ENCODE data around the gene KIZ.

Gene KIZ

GRCh38 chr20:21105429-21106170 lies 20.3 kb upstream of the KIZ start:
- DNase-seq (ENCODE audit: low read depth in 2 of 2) = no peak

GRCh38 chr20:21106171-21107017 lies 19.5 kb upstream of the KIZ start, which contains the start of gene LINC00237:
LINC00237 (minus strand) TSS chr20:21106358.
- no peak for DNase-seq (ENCODE audit: low read depth in 2 of 2)

- no peak for DNase-seq (ENCODE audit: low read depth in 2 of 2)
Observed at GRCh38 chr20:21109144-21109543, 16.7 kb upstream of the KIZ start.

GRCh38 chr20:21110811-21111210 lies 15.1 kb upstream of the KIZ start:
- DNase-seq (ENCODE audit: low read depth in 2 of 2) = no peak

DNA sequence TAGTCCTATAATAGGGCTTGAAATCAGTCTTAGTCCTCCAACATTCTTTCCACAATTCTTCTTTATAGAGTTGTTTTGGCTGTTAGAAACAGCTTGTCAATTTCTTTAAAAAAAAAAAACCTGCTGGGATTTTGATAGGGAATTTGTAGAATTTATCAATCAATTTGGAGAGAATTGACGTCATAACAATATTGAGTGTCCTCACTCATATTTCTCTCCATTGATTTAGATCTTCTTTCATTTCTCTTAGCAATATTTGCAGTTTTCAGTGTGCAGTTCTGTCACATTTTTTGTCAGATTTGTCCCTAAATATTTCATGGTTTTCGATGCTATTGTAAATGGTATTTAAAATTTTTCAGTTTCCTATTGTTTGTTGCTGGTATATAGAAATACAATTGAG lies 14.5 kb upstream of the KIZ start:
- DNase-seq (ENCODE audit: low read depth in 2 of 2) = no peak

- DNase-seq (ENCODE audit: low read depth in 2 of 2) = no peak
Observed at GRCh38 chr20:21113697-21114096, 12.2 kb upstream of the KIZ start.

GRCh38 chr20:21114584-21114983 lies 11.3 kb upstream of the KIZ start:
- DNase-seq (ENCODE audit: low read depth in 2 of 2) = no peak

DNA sequence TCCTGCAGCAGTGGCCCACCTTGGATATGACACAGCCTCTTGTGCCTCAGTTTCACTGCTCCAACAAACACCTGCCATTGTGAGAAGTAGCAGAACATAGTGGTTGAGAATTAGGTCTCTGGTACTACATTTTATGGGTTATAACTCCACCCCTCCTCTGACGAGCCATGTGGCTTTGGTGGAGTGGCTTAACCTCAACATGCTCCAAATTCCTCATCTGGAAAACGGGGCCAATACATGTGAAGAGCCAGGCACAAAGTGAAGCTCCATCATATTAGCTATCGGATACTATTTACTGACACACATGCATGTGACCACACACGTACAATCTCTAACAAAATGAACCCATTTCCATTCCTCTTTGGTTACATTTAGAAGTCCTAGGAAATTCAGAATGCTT lies 8.4 kb upstream of the KIZ start:
- no peak for DNase-seq (ENCODE audit: low read depth in 2 of 2)

DNA sequence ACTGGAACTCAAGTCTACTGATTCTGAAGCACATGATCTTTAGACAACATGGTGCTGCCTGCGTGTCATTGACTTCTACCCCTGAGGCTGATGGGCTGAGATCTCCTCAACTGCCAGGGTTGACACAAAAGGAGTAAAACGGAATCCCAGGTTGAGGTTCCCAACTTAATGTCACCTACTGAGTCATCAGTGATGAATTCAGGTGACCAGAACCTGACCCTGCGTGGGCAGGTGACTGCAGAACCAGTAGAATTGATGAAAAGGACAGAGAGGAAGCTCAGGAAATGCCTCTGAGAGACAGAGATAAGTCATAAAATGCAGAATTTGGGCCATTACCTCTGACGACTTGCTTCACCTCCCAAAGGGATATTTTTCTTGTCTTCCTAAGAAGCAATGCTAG lies 7.7 kb upstream of the KIZ start:
- no peak for DNase-seq (ENCODE audit: low read depth in 2 of 2)

- DNase-seq (ENCODE audit: low read depth in 2 of 2) = no peak
Observed at GRCh38 chr20:21118782-21119181, 7.1 kb upstream of the KIZ start.

GRCh38 chr20:21124190-21124589 lies 1.7 kb upstream of the KIZ start:
- no peak for DNase-seq (ENCODE audit: low read depth in 2 of 2)

GRCh38 chr20:21125072-21125848 lies 622 bp upstream of the KIZ start:
- DNase-seq (ENCODE audit: low read depth in 2 of 2) = no peak

DNA sequence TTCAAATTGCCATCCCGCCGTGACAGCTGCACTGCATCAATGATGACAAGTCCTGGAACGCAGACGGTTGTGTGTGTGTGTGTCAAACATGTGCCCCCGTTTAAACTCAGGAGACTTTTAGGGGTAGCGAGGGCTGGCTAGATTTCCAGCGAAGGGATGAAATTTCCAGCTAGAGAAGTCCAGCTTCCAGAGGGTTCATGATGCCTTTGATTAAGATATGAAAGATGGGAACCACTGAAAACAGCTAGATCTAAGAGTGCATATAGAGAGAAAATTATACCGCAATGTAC lies 644 bp downstream of the KIZ start:
- DNase-seq (ENCODE audit: low read depth in 2 of 2) = no peak

DNA sequence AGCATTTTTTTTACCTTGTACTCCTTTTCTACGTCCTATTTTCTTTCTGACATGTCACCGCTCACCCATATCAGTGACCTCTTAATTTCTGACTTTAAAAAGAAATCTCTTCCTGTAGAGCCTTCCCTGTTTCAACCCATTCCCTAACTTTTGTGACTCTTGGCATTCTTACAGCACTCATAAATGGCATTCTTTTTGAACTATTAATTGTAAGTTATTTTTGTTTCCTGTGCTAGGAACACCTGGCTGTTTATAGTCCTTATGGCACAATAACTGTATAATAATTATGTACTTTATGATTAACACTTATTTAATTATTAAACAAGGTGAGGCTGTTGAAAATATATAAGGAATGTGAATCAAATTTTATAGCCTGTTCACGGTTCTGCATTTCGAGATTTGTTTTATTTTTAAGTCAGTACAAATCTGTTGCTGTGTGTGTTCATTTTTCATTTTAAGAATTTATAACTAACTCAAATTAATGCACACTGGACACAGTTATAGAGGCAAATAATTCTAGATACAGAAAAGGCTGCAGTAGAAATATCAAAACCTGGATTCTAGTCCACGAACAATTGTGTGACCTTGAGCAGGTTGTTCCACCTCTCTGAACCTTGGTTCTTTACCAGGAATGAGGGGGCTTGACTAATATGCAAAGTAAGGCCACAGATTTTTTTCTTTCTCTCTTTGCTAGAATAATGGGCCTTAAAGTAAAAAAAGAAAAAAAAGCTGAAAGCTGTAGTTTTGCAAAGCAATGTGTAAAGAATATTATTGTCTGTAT lies 1.5 kb downstream of the KIZ start:
- DNase-seq (ENCODE audit: low read depth in 2 of 2) = no peak

DNA sequence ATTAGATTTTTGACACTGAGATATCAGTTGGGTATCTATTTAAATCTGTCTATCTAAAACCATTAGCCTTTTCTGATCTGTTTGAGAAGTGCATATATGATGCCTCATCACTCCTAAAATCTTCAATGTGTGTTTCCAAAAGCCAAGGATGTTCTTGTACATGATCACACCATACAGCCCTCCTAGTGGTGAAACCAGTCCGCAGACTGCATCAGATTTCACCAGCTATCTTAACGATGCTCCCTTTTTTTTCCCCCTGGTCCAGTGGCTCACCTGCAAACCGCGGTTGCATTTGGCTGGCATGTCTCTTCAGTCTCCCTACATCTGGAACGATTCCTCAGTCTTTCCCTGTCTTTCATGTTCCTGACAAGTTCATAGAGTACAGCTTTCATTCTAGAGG lies 4.0 kb downstream of the KIZ start:
- no peak for DNase-seq (ENCODE audit: low read depth in 2 of 2)

GRCh38 chr20:21133404-21133803 lies 7.5 kb downstream of the KIZ start:
- DNase-seq (ENCODE audit: low read depth in 2 of 2) = no peak

DNA sequence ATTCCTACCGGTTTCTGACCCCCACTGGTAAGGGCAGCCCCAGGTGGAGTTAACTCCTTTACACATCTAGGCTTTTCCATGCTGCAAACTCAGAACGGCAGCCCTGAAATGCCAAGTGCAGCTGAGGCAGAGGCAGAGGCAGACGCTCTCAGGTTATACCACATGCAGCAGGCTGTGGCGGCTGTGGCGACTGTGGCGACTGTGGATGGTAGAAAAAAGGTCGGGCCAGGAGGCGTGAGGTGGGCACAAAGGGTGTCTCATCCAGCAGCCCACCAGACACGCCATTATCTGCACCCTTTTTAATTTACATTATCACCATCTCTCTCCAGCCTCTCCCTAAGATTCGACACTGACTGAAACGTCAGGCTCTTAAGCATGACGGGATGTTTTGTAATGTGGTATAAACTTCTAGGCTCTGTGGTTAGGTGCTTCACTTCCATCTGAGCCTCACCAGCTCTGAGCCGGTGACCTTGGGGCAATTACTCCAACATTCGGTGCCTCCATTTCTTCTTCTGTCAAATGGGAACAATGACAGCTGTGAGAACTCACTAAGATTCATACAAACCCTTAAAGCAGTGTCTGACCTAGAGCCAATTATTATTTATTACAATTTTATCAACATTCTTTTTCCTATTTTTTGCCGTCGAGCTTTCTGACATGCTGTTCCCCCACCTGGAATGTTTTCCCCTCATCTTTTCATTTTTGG lies 8.2 kb downstream of the KIZ start:
- DNase-seq (ENCODE audit: low read depth in 2 of 2) = no peak

GRCh38 chr20:21134883-21135493 lies 9.1 kb downstream of the KIZ start:
- DNase-seq (ENCODE audit: low read depth in 2 of 2) = no peak

DNA sequence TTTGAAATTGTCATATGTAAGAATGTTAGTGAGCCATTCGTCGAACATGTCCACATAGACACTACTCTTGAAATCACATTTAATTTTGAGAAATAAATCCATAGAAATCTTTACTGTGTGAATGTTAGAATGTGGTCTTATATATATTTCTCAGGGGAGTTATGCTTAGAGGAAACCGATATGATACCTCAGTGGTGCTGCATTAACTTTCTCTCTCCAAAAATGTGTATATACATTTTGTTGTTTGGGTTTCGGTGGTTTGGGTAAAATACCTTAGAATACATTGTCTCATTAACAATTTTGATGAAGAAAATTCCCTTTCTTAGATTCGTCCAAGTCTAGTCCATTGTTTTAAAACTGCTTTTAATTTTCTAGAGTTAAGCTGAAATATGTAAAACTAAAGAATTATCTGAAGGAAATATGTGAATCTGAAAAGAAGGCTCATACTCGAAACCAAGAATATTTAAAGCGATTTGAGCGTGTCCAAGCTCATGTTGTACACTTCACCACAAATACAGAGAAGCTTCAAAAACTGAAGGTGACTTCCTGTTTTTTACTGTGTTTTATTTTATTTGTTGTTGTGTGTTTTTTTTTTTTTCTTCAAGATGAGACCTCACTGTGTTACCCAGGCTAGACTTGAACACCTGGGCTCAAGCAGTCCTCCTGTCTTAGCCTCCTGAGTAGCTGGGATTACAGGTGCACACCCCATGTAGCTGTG lies 10.3 kb downstream of the KIZ start:
- no peak for DNase-seq (ENCODE audit: low read depth in 2 of 2)

DNA sequence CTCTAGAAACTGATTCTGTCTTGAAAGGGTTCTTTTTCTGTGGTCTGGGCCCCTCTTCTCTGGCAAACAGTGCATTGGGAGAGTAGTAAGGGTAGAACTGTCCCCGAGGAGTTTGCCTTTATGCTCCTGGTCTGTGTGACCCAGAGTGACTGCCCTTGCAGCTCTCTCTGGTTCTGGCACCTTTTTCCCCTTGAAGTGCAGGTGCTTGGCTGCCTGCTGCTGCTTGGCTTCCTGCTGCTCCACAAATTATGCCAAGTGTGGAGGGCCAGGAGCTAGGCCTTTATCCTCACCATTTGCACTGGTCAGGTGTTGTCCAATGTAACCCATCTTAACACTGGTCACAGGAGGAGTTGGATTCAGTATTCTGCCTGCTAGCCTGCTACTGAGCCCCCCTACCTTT lies 11.2 kb downstream of the KIZ start:
- DNase-seq (ENCODE audit: low read depth in 2 of 2) = no peak
